ENCODE measurements around the gene TAF10. TPM values are rescaled to one million over a fixed set of nuclear protein-coding genes. Genes with fewer than 3 reads are reported as not detected.

TAF10 gene
- total and polyA plus RNA-seq, 2 of the 13 experiments (the other 11 are each of a cell fraction or from before 2014, with no cell fraction given) = 71.3 to 134 TPM

GRCh38 chr11:6629573-6629891, 17.5 kb upstream of the TAF10 start:
- POLR2A ChIA-PET = no interaction called here
- in situ Hi-C loops (cut with HindIII; ENCODE audit: extremely low pct_ligation_motif_present, low pct_unique_long_range_greater_than_20kb) = no loop called here

More at GRCh38 chr11:6629573-6629891, 17.5 kb upstream of the TAF10 start:
- Histone ChIP-seq H3K79me2 (ENCODE audit: insufficient read depth, low read length) (no peaks in the 10 kb centered on the region), H2AFZ (ENCODE audit: low read length) (no peak overlapping the region), H3K9me3 (ENCODE audit: low read length) (no peaks in the 10 kb centered on the region), H3K4me3 (replicated peaks in 1 of 3; ENCODE audit: insufficient read depth in 1 of 3, low read depth in 2 of 3, low read length in 3 of 3) (no peak overlapping the region), H3K27ac (ENCODE audit: extremely low read length, insufficient read depth, low read length) (no peak overlapping the region), H4K20me1 (ENCODE audit: insufficient read depth, low read length) (no peaks in the 10 kb centered on the region), H3K4me2 (ENCODE audit: low read depth, low read length) (no peak overlapping the region), H3K36me3 (replicated peaks in 1 of 2; ENCODE audit: control insufficient read depth in 1 of 2, insufficient read depth in 2 of 2, low read length in 2 of 2) (no peaks in the 10 kb centered on the region), H3K9ac (ENCODE audit: insufficient read depth, low read depth, low read length) (no peak overlapping the region), H3K4me1 (ENCODE audit: insufficient read depth, low read length) (peaks cover 24% of the 10 kb centered on the region), H3K27me3 (ENCODE audit: control insufficient read depth in 1 of 2, insufficient read depth in 2 of 2, low read length in 2 of 2) (peaks cover 12 to 72% of the 10 kb centered on the region in 2 experiments; a peak in 4 of 5 replicates)
- CTCF ChIA-PET (ENCODE audit: low intra/inter-chr PET ratio, low total read pairs) = no interaction called here
- TF ChIP-seq PRDM10 (CRISPR knock-in tag; IDR thresholded peaks at IDR 0.05; ENCODE audit: low read depth) = no peak
- no peak for TF ChIP-seq BATF2 (CRISPR knock-in tag; IDR thresholded peaks at IDR 0.05)
- no peak for TF ChIP-seq REXO4 (CRISPR knock-in tag; IDR thresholded peaks at IDR 0.05; ENCODE audit: borderline replicate concordance)
- no peak for TF ChIP-seq ATF5 (CRISPR knock-in tag; IDR thresholded peaks at IDR 0.05; ENCODE audit: low read depth)
- no peak for TF ChIP-seq ZBTB14 (CRISPR knock-in tag; IDR thresholded peaks at IDR 0.05)
- no peak for TF ChIP-seq ZNF33B (CRISPR knock-in tag; IDR thresholded peaks at IDR 0.05)
- no peak for TF ChIP-seq ISX (CRISPR knock-in tag; conservative IDR thresholded peaks at IDR 0.05)
- no peak for TF ChIP-seq U2AF1 (optimal IDR thresholded peaks at IDR 0.05; ENCODE audit: low read depth, low read length)
- no peak for TF ChIP-seq TCF12 (IDR thresholded peaks at IDR 0.05)
- no peak for TF ChIP-seq TCF12 (CRISPR knock-in tag; IDR thresholded peaks at IDR 0.05)
- TF ChIP-seq ZNF782 (CRISPR knock-in tag; IDR thresholded peaks at IDR 0.05; ENCODE audit: borderline replicate concordance) = no peak
- no peak for TF ChIP-seq ZFY (CRISPR knock-in tag; IDR thresholded peaks at IDR 0.05)
- TF ChIP-seq TBL1XR1 (IDR thresholded peaks at IDR 0.05; ENCODE audit: borderline replicate concordance, low read length, partially characterized antibody) = no peak
- no peak for DNase-seq (ENCODE audit: low spot score)
- 89% methylated on average over 18 of the region's 24 CpGs for WGBS (ENCODE audit: low lambda C conversion rate)
- FAIRE-seq = no peak
- BruUV-seq (replicated peaks) = no TSS peak
- intact Hi-C loops (cut with micrococcal nuclease; ENCODE audit: unreplicated experiment) = no loop called here
- ATAC-seq = no peak

Measured in HepG2 (cell line).